ENCODE data around the gene ETDA. TPM values are rescaled to one million over a fixed set of nuclear protein-coding genes. Genes with fewer than 3 reads are reported as not detected.

The ETDA gene
- total and polyA plus RNA-seq, 9 donors, result not detected

- no peak for DNase-seq
- Histone ChIP-seq H3K36me3 (ENCODE audit: control insufficient read depth, insufficient read depth, low read length) (no peaks in the 10 kb centered on the region), H3K9me3 (replicated peaks; ENCODE audit: control insufficient read depth, low read depth, low read length) (peaks cover 5% of the 10 kb centered on the region), H3K27ac (ENCODE audit: low read length) (no peak overlapping the region), H3K4me1 (ENCODE audit: control insufficient read depth, insufficient read depth, low read length) (no peaks in the 10 kb centered on the region), H3K4me3 (ENCODE audit: low read length) (no peak overlapping the region), H3K27me3 (ENCODE audit: control insufficient read depth, insufficient read depth, low read length) (no peaks in the 10 kb centered on the region)
- WGBS (ENCODE audit: insufficient coverage), result 67% methylated on average over 2 of the region's 5 CpGs
These were observed 21.3 kb downstream of the ETDA start for GRCh38 chrX:135273162-135273561.

DNA sequence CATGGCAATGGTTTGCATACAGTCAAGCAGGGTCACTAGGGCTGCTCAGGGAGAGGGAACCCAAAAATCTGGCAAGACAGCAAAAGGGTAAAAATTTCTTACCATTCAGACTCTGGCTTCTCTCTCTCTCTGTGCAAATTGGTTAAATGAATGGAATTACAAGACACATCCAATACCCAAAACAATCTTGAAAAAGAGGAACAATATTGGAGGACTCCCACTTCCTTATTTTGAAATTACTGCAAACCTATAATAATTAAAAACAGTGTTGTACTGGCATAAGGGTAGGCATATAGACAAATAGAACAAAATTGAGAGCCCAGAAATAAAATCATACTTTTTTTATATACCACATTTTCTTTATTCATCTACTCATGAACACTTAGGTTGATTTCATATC is 24.1 kb downstream of the ETDA start:
- no peaks in the 10 kb centered on the region for H3K27me3 ChIP-seq (ENCODE audit: control insufficient read depth, insufficient read depth, low read length)
- H3K27ac ChIP-seq (ENCODE audit: low read length), result no peak overlapping the region
- H3K36me3 ChIP-seq (ENCODE audit: control insufficient read depth, insufficient read depth, low read length), result no peaks in the 10 kb centered on the region
- no peak for DNase-seq
- no peaks in the 10 kb centered on the region for H3K4me1 ChIP-seq (ENCODE audit: control insufficient read depth, insufficient read depth, low read length)
- peaks cover 2% of the 10 kb centered on the region for H3K9me3 ChIP-seq (replicated peaks; ENCODE audit: control insufficient read depth, low read depth, low read length)
- H3K4me3 ChIP-seq (ENCODE audit: low read length), result no peak overlapping the region

DNA sequence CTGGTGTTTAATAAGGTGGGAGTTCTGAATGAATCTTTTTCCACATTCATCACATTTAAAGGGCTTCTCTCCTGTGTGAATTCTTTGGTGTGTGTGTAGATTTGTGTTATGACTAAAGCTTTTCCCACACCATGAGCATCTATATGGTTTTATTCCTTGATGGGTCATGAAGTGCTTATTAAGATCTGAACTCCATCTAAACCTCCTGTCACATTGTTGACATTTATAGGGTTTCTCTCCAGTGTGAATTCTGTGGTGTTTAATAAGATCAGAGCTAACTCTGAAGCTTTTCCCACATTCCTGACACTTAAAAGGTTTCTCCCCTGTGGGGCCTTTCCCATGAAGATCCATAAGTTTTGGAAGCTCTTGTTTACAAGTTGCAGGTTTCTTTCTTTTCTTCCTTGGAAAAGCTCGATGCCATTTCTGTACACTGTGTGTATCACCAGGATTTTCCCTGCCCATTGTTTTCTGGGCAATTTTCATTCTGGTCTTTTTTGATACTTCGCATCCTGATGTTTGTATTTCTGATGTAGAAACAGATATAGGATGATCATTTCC is 35.5 kb downstream of the ETDA start:
- Histone ChIP-seq H3K27ac (ENCODE audit: low read length) (no peak overlapping the region), H3K27me3 (ENCODE audit: control insufficient read depth, insufficient read depth, low read length) (no peaks in the 10 kb centered on the region), H3K9me3 (replicated peaks; ENCODE audit: control insufficient read depth, low read depth, low read length) (peaks cover 44% of the 10 kb centered on the region), H3K4me1 (ENCODE audit: control insufficient read depth, insufficient read depth, low read length) (no peaks in the 10 kb centered on the region), H3K4me3 (ENCODE audit: low read length) (no peak overlapping the region), H3K36me3 (ENCODE audit: control insufficient read depth, insufficient read depth, low read length) (peaks cover 3% of the 10 kb centered on the region)
- WGBS (ENCODE audit: insufficient coverage), result no CpG with 5 or more reads among the region's 2 CpGs
- DNase-seq, result no peak

DNA sequence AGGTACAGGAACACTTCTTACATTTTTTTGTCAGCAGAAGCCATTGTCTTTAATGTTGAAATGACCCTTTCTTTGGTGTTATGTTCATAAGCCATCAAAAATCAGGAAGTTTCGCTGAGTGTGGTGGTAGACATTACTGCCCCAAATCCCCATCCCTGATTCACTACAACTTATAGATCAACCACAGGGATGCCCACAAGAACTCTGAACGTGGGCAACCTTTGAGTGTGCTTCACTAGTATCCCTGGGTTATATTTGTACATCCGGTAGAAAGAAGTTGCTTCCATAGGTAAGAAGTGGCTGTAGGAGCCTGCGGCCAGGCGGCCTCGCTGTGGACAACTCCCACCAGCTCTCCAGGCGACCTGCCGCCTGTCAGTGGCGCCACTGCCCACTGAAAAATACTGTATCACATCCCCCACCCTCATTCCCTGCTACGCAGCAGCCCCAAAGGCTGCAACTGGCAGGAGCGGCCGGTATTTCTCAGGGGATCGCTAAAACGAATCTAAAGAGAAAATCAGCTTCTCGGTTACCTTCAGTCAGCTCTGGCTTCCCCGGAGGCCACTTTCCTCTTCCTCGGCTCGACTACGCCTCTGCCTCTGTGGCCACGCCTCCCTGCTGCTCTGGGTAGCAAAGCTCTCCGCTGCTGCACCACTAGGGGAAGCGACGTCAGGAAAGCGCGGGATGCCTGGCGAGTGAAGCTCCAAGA is 43.5 kb downstream of the ETDA start:
- peaks cover 13% of the 10 kb centered on the region for H3K27me3 ChIP-seq (ENCODE audit: control insufficient read depth, insufficient read depth, low read length)

DNA sequence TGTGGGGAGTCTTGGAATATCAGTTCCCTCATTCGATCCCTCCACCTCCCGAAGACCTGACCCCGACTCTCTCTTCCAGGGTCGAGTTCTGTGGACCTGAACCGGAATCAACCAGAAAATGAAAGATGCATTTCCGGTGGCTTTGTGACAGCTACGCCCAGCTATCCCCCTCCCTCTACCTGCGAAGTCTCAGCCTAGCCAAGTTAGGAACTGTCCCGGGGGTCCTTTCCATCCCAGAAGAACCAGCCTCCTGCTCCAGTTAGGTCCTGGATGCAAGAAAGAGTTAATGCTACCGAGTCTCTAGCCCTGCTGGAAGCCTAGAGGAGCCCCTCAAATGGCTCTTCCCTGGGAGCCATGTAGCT is 44.1 kb downstream of the ETDA start:
- no peaks in the 10 kb centered on the region for H3K9me3 ChIP-seq (replicated peaks; ENCODE audit: control insufficient read depth, low read depth, low read length)
- peak overlapping the region; percentile 32 for H3K4me3 ChIP-seq (ENCODE audit: low read length)
- WGBS (ENCODE audit: insufficient coverage), result 32% methylated on average over 9 of the region's 10 CpGs
- H3K27ac ChIP-seq (ENCODE audit: low read length), result no peak overlapping the region
- H3K27me3 ChIP-seq (ENCODE audit: control insufficient read depth, insufficient read depth, low read length), result peaks cover 13% of the 10 kb centered on the region
- no peak for DNase-seq
- H3K36me3 ChIP-seq (ENCODE audit: control insufficient read depth, insufficient read depth, low read length), result no peaks in the 10 kb centered on the region
- H3K4me1 ChIP-seq (ENCODE audit: control insufficient read depth, insufficient read depth, low read length), result peaks cover 4% of the 10 kb centered on the region

More for the DNA sequence above, 43.5 kb downstream of the ETDA start:
- no peaks in the 10 kb centered on the region for H3K9me3 ChIP-seq (replicated peaks; ENCODE audit: control insufficient read depth, low read depth, low read length)
- WGBS (ENCODE audit: insufficient coverage), result 30% methylated on average over 16 of the region's 26 CpGs
- H3K36me3 ChIP-seq (ENCODE audit: control insufficient read depth, insufficient read depth, low read length), result no peaks in the 10 kb centered on the region
- H3K27ac ChIP-seq (ENCODE audit: low read length), result no peak overlapping the region
- peak overlapping the region; percentile 32 for H3K4me3 ChIP-seq (ENCODE audit: low read length)
- H3K4me1 ChIP-seq (ENCODE audit: control insufficient read depth, insufficient read depth, low read length), result peaks cover 4% of the 10 kb centered on the region
- peak; percentile 57 for DNase-seq

GRCh38 chrX:135302269-135302873 is 50.5 kb downstream of the ETDA start:
- Histone ChIP-seq H3K9me3 (replicated peaks; ENCODE audit: control insufficient read depth, low read depth, low read length) (no peaks in the 10 kb centered on the region), H3K4me3 (ENCODE audit: low read length) (no peak overlapping the region), H3K4me1 (ENCODE audit: control insufficient read depth, insufficient read depth, low read length) (no peaks in the 10 kb centered on the region), H3K27ac (ENCODE audit: low read length) (no peak overlapping the region), H3K27me3 (ENCODE audit: control insufficient read depth, insufficient read depth, low read length) (peaks cover 7% of the 10 kb centered on the region), H3K36me3 (ENCODE audit: control insufficient read depth, insufficient read depth, low read length) (no peaks in the 10 kb centered on the region)
- no peak for DNase-seq
- WGBS (ENCODE audit: insufficient coverage), result 17% methylated on average over 1 of the region's 5 CpGs

Other genes starting within 250 kb of the ETDA start
- gene RTL8B, start 229.5 kb upstream of the ETDA start, total RNA-seq, result 12.9 TPM
- gene RTL8B, start 229.5 kb upstream of the ETDA start, polyA plus RNA-seq (ENCODE audit: insufficient read depth in 1 of 8, insufficient read length in 8 of 8, low replicate concordance in 1 of 8), result 10 to 100 TPM; 30.2 to 46.5 (median 38.0) TPM
- gene RTL8C, start 219.7 kb upstream of the ETDA start, total RNA-seq, result 146 TPM
- gene RTL8C, start 219.7 kb upstream of the ETDA start, polyA plus RNA-seq (ENCODE audit: insufficient read depth in 1 of 8, insufficient read length in 8 of 8, low replicate concordance in 1 of 8), result 100 to 1,000 TPM; 371 to 483 (median 417) TPM
- 7.4 TPM for gene RTL8A, start 199.9 kb upstream of the ETDA start, total RNA-seq
- 10 to 100 TPM; 56.2 to 72.5 (median 67.3) TPM for gene RTL8A, start 199.9 kb upstream of the ETDA start, polyA plus RNA-seq (ENCODE audit: insufficient read depth in 1 of 8, insufficient read length in 8 of 8, low replicate concordance in 1 of 8)
- gene SMIM10L2B, start 153.3 kb upstream of the ETDA start, total RNA-seq, result 4.9 TPM
- 10 to 100 TPM in 1 of 8 donors, 1 to 10 TPM in 7; 1.1 to 11.1 (median 3.1) TPM for gene SMIM10L2B, start 153.3 kb upstream of the ETDA start, polyA plus RNA-seq (ENCODE audit: insufficient read depth in 1 of 8, insufficient read length in 8 of 8, low replicate concordance in 1 of 8)
- not detected for gene ETDB, start 131.5 kb upstream of the ETDA start, total RNA-seq
- gene ETDB, start 131.5 kb upstream of the ETDA start, polyA plus RNA-seq (ENCODE audit: insufficient read depth in 1 of 8, insufficient read length in 8 of 8, low replicate concordance in 1 of 8), result not detected
- 0.27 TPM for gene CT55, start 80.7 kb upstream of the ETDA start, total RNA-seq
- gene CT55, start 80.7 kb upstream of the ETDA start, polyA plus RNA-seq (ENCODE audit: insufficient read depth in 1 of 8, insufficient read length in 8 of 8, low replicate concordance in 1 of 8), result under 1 TPM in 7 of 8 donors, not detected in 1; 0.11 to 0.62 (median 0.23) TPM
- not detected for gene ETDC, start 57.4 kb downstream of the ETDA start, total RNA-seq
- gene ETDC, start 57.4 kb downstream of the ETDA start, polyA plus RNA-seq (ENCODE audit: insufficient read depth in 1 of 8, insufficient read length in 8 of 8, low replicate concordance in 1 of 8), result under 1 TPM in 1 of 8 donors, not detected in 7; 0.80 TPM
- gene ZNF75D, start 92.0 kb downstream of the ETDA start, total RNA-seq, result 9.3 TPM
- gene ZNF75D, start 92.0 kb downstream of the ETDA start, polyA plus RNA-seq (ENCODE audit: insufficient read depth in 1 of 8, insufficient read length in 8 of 8, low replicate concordance in 1 of 8), result 10 to 100 TPM in 5 of 8 donors, 1 to 10 TPM in 3; 7.8 to 16.0 (median 11.0) TPM
- 15.5 TPM for gene ZNF449, start 92.7 kb downstream of the ETDA start, total RNA-seq
- gene ZNF449, start 92.7 kb downstream of the ETDA start, polyA plus RNA-seq (ENCODE audit: insufficient read depth in 1 of 8, insufficient read length in 8 of 8, low replicate concordance in 1 of 8), result 10 to 100 TPM in 7 of 8 donors, 1 to 10 TPM in 1; 8.2 to 15.0 (median 11.1) TPM
- gene SMIM10L2A, start 169.9 kb downstream of the ETDA start, total RNA-seq, result 1.6 TPM
- 1 to 10 TPM; 1.9 to 2.8 (median 2.3) TPM for gene SMIM10L2A, start 169.9 kb downstream of the ETDA start, polyA plus RNA-seq (ENCODE audit: insufficient read depth in 1 of 8, insufficient read length in 8 of 8, low replicate concordance in 1 of 8)